Measurements from ENCODE around the gene TNFRSF4. TPM values are rescaled to one million over a fixed set of nuclear protein-coding genes. Genes with fewer than 3 reads are reported as not detected.

Gene TNFRSF4
- total RNA-seq, 1 experiment from 2014 or later, result not detected

GRCh38 chr1:1191734-1192133, 22.2 kb downstream of the TNFRSF4 start:
- Histone ChIP-seq H3K27me3 (replicated peaks) (no peaks in the 10 kb centered on the region), H3K4me1 (replicated peaks) (no peaks in the 10 kb centered on the region)
- DNase-seq (ENCODE audit: low read depth in 1 of 2, low spot score in 2 of 2), result no peak

GRCh38 chr1:1189111-1189510, 24.8 kb downstream of the TNFRSF4 start:
- no peak overlapping the region for H3K27ac ChIP-seq
- H3K4me1 ChIP-seq (replicated peaks), result no peaks in the 10 kb centered on the region
- H3K36me3 ChIP-seq, result no peaks in the 10 kb centered on the region
- H3K9me3 ChIP-seq (replicated peaks), result peaks cover under 1% of the 10 kb centered on the region; the same call in 1 of the 2 replicates
- H3K27me3 ChIP-seq (replicated peaks), result no peaks in the 10 kb centered on the region
- no peak for DNase-seq (ENCODE audit: low read depth in 1 of 2, low spot score in 2 of 2)
- no peak overlapping the region for H3K4me3 ChIP-seq

More at GRCh38 chr1:1191734-1192133, 22.2 kb downstream of the TNFRSF4 start:
- H3K36me3 ChIP-seq, result no peaks in the 10 kb centered on the region
- H3K9me3 ChIP-seq (replicated peaks), result peaks cover 3% of the 10 kb centered on the region; the same call in 1 of the 2 replicates
- H3K27ac ChIP-seq, result no peak overlapping the region
- H3K4me3 ChIP-seq, result no peak overlapping the region

- no peak overlapping the region for H3K4me3 ChIP-seq
- no peak for DNase-seq (ENCODE audit: low read depth in 1 of 2, low spot score in 2 of 2)
- H3K27me3 ChIP-seq (replicated peaks), result no peaks in the 10 kb centered on the region
- H3K4me1 ChIP-seq (replicated peaks), result no peaks in the 10 kb centered on the region
- no peaks in the 10 kb centered on the region for H3K36me3 ChIP-seq
- no peak overlapping the region for H3K27ac ChIP-seq
- no peaks in the 10 kb centered on the region for H3K9me3 ChIP-seq (replicated peaks)
Measured at GRCh38 chr1:1187938-1188337, 26.0 kb downstream of the TNFRSF4 start.

- Histone ChIP-seq H3K4me1 (replicated peaks) (no peaks in the 10 kb centered on the region), H3K9me3 (replicated peaks) (no peaks in the 10 kb centered on the region), H3K27ac (no peak overlapping the region), H3K36me3 (no peaks in the 10 kb centered on the region), H3K4me3 (no peak overlapping the region), H3K27me3 (replicated peaks) (0 out of 2 replicates have a peak, but pooled peaks cover 2% of the 10 kb centered on the region)
- no peak for DNase-seq (ENCODE audit: low read depth in 1 of 2, low spot score in 2 of 2)
Measured at GRCh38 chr1:1185101-1185765, 28.7 kb downstream of the TNFRSF4 start.

- Histone ChIP-seq H3K4me3 (no peak overlapping the region), H3K27me3 (replicated peaks) (peaks cover 12% of the 10 kb centered on the region), H3K4me1 (replicated peaks) (no peaks in the 10 kb centered on the region), H3K36me3 (no peaks in the 10 kb centered on the region), H3K9me3 (replicated peaks) (no peaks in the 10 kb centered on the region), H3K27ac (no peak overlapping the region)
- DNase-seq (ENCODE audit: low read depth in 1 of 2, low spot score in 2 of 2), result no peak
Measured at GRCh38 chr1:1183833-1184775, 29.8 kb downstream of the TNFRSF4 start.

- Histone ChIP-seq H3K4me1 (replicated peaks) (no peaks in the 10 kb centered on the region), H3K4me3 (no peak overlapping the region), H3K36me3 (no peaks in the 10 kb centered on the region), H3K9me3 (replicated peaks) (no peaks in the 10 kb centered on the region), H3K27ac (no peak overlapping the region), H3K27me3 (replicated peaks) (peaks cover 17% of the 10 kb centered on the region)
- DNase-seq (ENCODE audit: low read depth in 1 of 2, low spot score in 2 of 2), result no peak
Measured at GRCh38 chr1:1183221-1183747, 30.7 kb downstream of the TNFRSF4 start.

GRCh38 chr1:1182491-1183220, 31.3 kb downstream of the TNFRSF4 start:
- Histone ChIP-seq H3K27ac (no peak overlapping the region), H3K4me3 (no peak overlapping the region)

GRCh38 chr1:1181938-1182410, 32.0 kb downstream of the TNFRSF4 start:
- Histone ChIP-seq H3K27me3 (replicated peaks) (peaks cover 23% of the 10 kb centered on the region), H3K4me3 (no peak overlapping the region), H3K9me3 (replicated peaks) (no peaks in the 10 kb centered on the region), H3K27ac (no peak overlapping the region), H3K4me1 (replicated peaks) (no peaks in the 10 kb centered on the region), H3K36me3 (no peaks in the 10 kb centered on the region)
- DNase-seq (ENCODE audit: low read depth in 1 of 2, low spot score in 2 of 2), result no peak

More at GRCh38 chr1:1182491-1183220, 31.3 kb downstream of the TNFRSF4 start:
- no peak for DNase-seq (ENCODE audit: low read depth in 1 of 2, low spot score in 2 of 2)
- H3K4me1 ChIP-seq (replicated peaks), result no peaks in the 10 kb centered on the region
- peaks cover 23% of the 10 kb centered on the region for H3K27me3 ChIP-seq (replicated peaks)
- no peaks in the 10 kb centered on the region for H3K36me3 ChIP-seq
- H3K9me3 ChIP-seq (replicated peaks), result no peaks in the 10 kb centered on the region

GRCh38 chr1:1181129-1181937, 32.6 kb downstream of the TNFRSF4 start:
- no peak for DNase-seq (ENCODE audit: low read depth in 1 of 2, low spot score in 2 of 2)
- no peak overlapping the region for H3K4me3 ChIP-seq
- no peaks in the 10 kb centered on the region for H3K9me3 ChIP-seq (replicated peaks)
- H3K27ac ChIP-seq, result no peak overlapping the region
- peaks cover 23% of the 10 kb centered on the region for H3K27me3 ChIP-seq (replicated peaks)
- H3K36me3 ChIP-seq, result no peaks in the 10 kb centered on the region
- no peaks in the 10 kb centered on the region for H3K4me1 ChIP-seq (replicated peaks)

- Histone ChIP-seq H3K27ac (no peak overlapping the region), H3K4me3 (no peak overlapping the region), H3K27me3 (replicated peaks) (peaks cover 23% of the 10 kb centered on the region), H3K4me1 (replicated peaks) (no peaks in the 10 kb centered on the region), H3K9me3 (replicated peaks) (no peaks in the 10 kb centered on the region), H3K36me3 (no peaks in the 10 kb centered on the region)
- DNase-seq (ENCODE audit: low read depth in 1 of 2, low spot score in 2 of 2), result no peak
Measured at GRCh38 chr1:1179983-1180861, 33.7 kb downstream of the TNFRSF4 start.

- Histone ChIP-seq H3K27ac (no peak overlapping the region), H3K4me1 (replicated peaks) (no peaks in the 10 kb centered on the region), H3K27me3 (replicated peaks) (peaks cover 23% of the 10 kb centered on the region), H3K9me3 (replicated peaks) (no peaks in the 10 kb centered on the region), H3K36me3 (no peaks in the 10 kb centered on the region), H3K4me3 (no peak overlapping the region)
- no peak for DNase-seq (ENCODE audit: low read depth in 1 of 2, low spot score in 2 of 2)
Measured at GRCh38 chr1:1179346-1179982, 34.5 kb downstream of the TNFRSF4 start.
